K562 (cell line): ENCODE measurements around the gene CRK. TPM values are rescaled to one million over a fixed set of nuclear protein-coding genes. Genes with fewer than 3 reads are reported as not detected.
A peak's percentile ranks its signal among the peaks of the same experiment; 100 is the strongest.

Source experiments
- EHMT2 ChIP-seq: fragments of 450-650 bp; IDR thresholded peaks from 2 replicates; pipeline ENCODE4 v1.6.1; 2018; ENCODE audit warnings: antibody characterized with exemption
- HEY1 ChIP-seq: fragments of 250-450 bp; sonication (Bioruptor Pico); IDR thresholded peaks from 2 replicates; pipeline ENCODE4 v1.5.0; 2020; ENCODE audit warnings: mild to moderate bottlenecking, moderate library complexity, borderline replicate concordance
- HMG20B ChIP-seq: fragments of 250-450 bp; sonication (Bioruptor Pico); IDR thresholded peaks from 2 replicates; pipeline ENCODE4 v1.5.0; 2021; ENCODE audit warnings: mild to moderate bottlenecking
- HNRNPLL ChIP-seq: fragments of 200-400 bp; formaldehyde crosslinking; IDR thresholded peaks from 2 replicates; pipeline ENCODE4 v1.6.1; 2017; ENCODE audit warnings: low read length, low read depth, mild to moderate bottlenecking; ENCODE audit not compliant: poor library complexity, severe bottlenecking
- KLF6 ChIP-seq: fragments of 250-450 bp; sonication (Bioruptor Pico); IDR thresholded peaks from 2 replicates; pipeline ENCODE4 v1.4.0; 2020; ENCODE audit warnings: mild to moderate bottlenecking, moderate library complexity, borderline replicate concordance
- MED1 ChIP-seq: sonication (generic); formaldehyde crosslinking; IDR thresholded peaks from 2 replicates; pipeline ENCODE4 v1.8.1; 2023; ENCODE audit warnings: missing genetic modification reagents, borderline replicate concordance
- PRMT5 ChIP-seq: sonication (generic); formaldehyde crosslinking; IDR thresholded peaks from 2 replicates; pipeline ENCODE4 v1.5.0; 2020; ENCODE audit warnings: missing genetic modification reagents
- PURB ChIP-seq: sonication (generic); formaldehyde crosslinking; IDR thresholded peaks from 2 replicates; pipeline ENCODE4 v1.9.0; 2021; ENCODE audit warnings: low read depth, mild to moderate bottlenecking, missing genetic modification reagents
- RBM15 ChIP-seq: fragments of 200-400 bp; formaldehyde crosslinking; IDR thresholded peaks from 2 replicates; pipeline ENCODE4 v1.6.1; 2018; ENCODE audit warnings: mild to moderate bottlenecking, low read length, moderate library complexity; ENCODE audit not compliant: insufficient read depth
- polyA plus RNA-seq, 8 experiments: library from polyadenylated mRNA; depleted of rRNA in 4 of 8; stranded (reverse) in 5 of 8; unstranded in 3 of 8; fragments of >200 nt; fragmentation: Nextera tagmentation in 2 of 8; fragmentation: Illumina TruSeq in 1 of 8; extraction: Ambion mirVana in 2 of 8; extraction: Trizol in 1 of 8; gene quantifications; 2 replicates each; pipeline versions ENCODE4 v1.2.1 to v1.2.3, GENCODE V29; 2011 to 2014; ENCODE audit warnings: inconsistent platforms in 1 of 8, missing spikeins in 1 of 8
- total RNA-seq, 7 experiments: library from RNA; depleted of rRNA in 6 of 7; stranded (reverse); fragments of >200 nt in 6 of 7; fragmentation: Illumina TruSeq in 2 of 7; extraction: Trizol in 2 of 7; gene quantifications; 2 replicates each; pipeline versions ENCODE4 v1.2.1 to v1.2.3, GENCODE V29; 2011 to 2021; ENCODE audit warnings: low replicate concordance in 1 of 7
- TF ChIP-seq, protein P1 (sequence below): fragments of 250-450 bp; sonication (Bioruptor Pico); IDR thresholded peaks from 2 replicates; pipeline ENCODE4 v1.4.0; 2020; ENCODE audit warnings: borderline replicate concordance
- TF ChIP-seq, protein P2 (sequence below): sonication (generic); formaldehyde crosslinking; IDR thresholded peaks from 2 replicates; pipeline ENCODE4 v1.8.0; 2022; ENCODE audit warnings: mild to moderate bottlenecking, missing genetic modification reagents

Gene CRK
- total and polyA plus RNA-seq, 9 of the 15 experiments (the other 6 are each of a cell fraction or from before 2014, with no cell fraction given) = 13.1 to 40.2 (median 26.1) TPM

DNA sequence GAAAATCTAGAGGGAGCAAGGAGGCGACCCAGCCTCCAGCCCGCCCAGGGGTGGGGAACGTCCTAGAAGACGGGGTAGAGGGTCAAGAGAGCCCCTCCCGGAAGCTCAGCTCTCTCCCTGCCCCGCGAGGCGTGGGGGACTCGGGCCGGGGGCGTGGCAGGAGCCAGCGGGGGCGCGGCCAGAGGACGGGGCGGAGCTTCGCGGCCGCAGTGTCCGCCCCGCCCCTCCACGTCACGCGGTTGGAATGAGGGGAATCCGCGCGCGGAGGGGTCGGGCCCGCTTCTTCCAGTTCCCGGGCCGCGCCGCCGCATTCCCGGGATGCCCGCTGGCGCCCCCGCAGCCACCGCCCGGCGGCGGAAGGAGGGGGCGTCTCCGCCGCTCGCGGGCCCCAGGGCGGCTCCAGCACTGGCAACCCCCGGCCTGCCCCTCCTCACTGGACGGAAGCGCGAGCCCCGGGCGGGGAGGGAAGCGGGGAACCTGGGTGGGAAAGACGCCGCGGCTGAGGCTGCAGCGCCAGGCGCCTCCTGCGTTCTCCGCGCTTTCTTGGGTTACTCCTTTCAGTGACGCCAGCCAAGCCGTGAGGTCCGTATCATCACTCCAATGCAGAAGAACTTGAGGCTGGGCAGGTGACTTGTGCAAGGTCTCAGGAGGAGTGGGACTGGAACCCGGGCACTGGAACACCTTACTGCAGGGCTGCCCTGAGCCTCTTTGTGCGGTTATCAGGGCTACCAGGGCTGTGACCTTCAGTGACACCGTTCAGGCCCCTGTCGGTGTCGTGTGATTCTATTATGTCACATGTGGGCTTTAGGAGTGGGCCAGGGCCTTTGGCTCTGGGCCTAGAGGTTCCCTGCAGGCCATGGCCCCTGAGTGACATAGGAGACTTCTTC, 32.1 kb upstream of the CRK start (continued):
- TF ChIP-seq, protein P1, sequence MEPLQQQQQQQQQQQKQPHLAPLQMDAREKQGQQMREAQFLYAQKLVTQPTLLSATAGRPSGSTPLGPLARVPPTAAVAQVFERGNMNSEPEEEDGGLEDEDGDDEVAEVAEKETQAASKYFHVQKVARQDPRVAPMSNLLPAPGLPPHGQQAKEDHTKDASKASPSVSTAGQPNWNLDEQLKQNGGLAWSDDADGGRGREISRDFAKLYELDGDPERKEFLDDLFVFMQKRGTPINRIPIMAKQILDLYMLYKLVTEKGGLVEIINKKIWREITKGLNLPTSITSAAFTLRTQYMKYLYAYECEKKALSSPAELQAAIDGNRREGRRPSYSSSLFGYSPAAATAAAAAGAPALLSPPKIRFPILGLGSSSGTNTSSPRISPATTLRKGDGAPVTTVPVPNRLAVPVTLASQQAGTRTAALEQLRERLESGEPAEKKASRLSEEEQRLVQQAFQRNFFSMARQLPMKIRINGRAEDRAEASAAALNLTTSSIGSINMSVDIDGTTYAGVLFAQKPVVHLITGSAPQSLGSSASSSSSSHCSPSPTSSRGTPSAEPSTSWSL (CRISPR knock-in tag) = no peak
- TF ChIP-seq HMG20B (no peak), MED1 (CRISPR knock-in tag) (no peak), HEY1 (CRISPR knock-in tag) (no peak), HNRNPLL (no peak), PURB (no peak), EHMT2 (no peak), PRMT5 (no peak), KLF6 (CRISPR knock-in tag) (no peak), RBM15 (no peak)
- TF ChIP-seq, protein P2, sequence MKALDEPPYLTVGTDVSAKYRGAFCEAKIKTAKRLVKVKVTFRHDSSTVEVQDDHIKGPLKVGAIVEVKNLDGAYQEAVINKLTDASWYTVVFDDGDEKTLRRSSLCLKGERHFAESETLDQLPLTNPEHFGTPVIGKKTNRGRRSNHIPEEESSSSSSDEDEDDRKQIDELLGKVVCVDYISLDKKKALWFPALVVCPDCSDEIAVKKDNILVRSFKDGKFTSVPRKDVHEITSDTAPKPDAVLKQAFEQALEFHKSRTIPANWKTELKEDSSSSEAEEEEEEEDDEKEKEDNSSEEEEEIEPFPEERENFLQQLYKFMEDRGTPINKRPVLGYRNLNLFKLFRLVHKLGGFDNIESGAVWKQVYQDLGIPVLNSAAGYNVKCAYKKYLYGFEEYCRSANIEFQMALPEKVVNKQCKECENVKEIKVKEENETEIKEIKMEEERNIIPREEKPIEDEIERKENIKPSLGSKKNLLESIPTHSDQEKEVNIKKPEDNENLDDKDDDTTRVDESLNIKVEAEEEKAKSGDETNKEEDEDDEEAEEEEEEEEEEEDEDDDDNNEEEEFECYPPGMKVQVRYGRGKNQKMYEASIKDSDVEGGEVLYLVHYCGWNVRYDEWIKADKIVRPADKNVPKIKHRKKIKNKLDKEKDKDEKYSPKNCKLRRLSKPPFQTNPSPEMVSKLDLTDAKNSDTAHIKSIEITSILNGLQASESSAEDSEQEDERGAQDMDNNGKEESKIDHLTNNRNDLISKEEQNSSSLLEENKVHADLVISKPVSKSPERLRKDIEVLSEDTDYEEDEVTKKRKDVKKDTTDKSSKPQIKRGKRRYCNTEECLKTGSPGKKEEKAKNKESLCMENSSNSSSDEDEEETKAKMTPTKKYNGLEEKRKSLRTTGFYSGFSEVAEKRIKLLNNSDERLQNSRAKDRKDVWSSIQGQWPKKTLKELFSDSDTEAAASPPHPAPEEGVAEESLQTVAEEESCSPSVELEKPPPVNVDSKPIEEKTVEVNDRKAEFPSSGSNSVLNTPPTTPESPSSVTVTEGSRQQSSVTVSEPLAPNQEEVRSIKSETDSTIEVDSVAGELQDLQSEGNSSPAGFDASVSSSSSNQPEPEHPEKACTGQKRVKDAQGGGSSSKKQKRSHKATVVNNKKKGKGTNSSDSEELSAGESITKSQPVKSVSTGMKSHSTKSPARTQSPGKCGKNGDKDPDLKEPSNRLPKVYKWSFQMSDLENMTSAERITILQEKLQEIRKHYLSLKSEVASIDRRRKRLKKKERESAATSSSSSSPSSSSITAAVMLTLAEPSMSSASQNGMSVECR = peak; percentile 62
